Temporal lobe (tissue), 1 donor: Measurements from ENCODE around the gene KRT75. TPM values are rescaled to one million over a fixed set of nuclear protein-coding genes. Genes with fewer than 3 reads are reported as not detected.

ENCODE experiments used
- total RNA-seq: library from RNA; depleted of rRNA; stranded (reverse); fragments of >200 nt; gene quantifications from one replicate; pipeline ENCODE4 v1.2.3, GENCODE V29; 2014

The KRT75 gene
- total RNA-seq, 1 donor from 2014 or later = not detected

Other genes with a start within 250 kb of the KRT75 start
- under 0.01 TPM for gene KRT80, start 242.4 kb downstream of the KRT75 start, total RNA-seq
- gene KRT7, start 201.1 kb downstream of the KRT75 start, total RNA-seq = not detected
- gene KRT86, start 159.7 kb downstream of the KRT75 start, total RNA-seq = under 0.01 TPM
- gene KRT81, start 142.8 kb downstream of the KRT75 start, total RNA-seq = not detected
- not detected for gene KRT83, start 113.0 kb downstream of the KRT75 start, total RNA-seq
- gene KRT85, start 66.9 kb downstream of the KRT75 start, total RNA-seq = not detected
- not detected for gene KRT84, start 48.7 kb downstream of the KRT75 start, total RNA-seq
- not detected for gene KRT82, start 28.0 kb downstream of the KRT75 start, total RNA-seq
- gene KRT6B, start 17.8 kb upstream of the KRT75 start, total RNA-seq = 0.25 TPM
- not detected for gene KRT6C, start 39.4 kb upstream of the KRT75 start, total RNA-seq
- not detected for gene KRT6A, start 58.9 kb upstream of the KRT75 start, total RNA-seq
- gene KRT5, start 86.0 kb upstream of the KRT75 start, total RNA-seq = 0.74 TPM
- 0.25 TPM for gene KRT71, start 118.8 kb upstream of the KRT75 start, total RNA-seq
- not detected for gene KRT74, start 139.5 kb upstream of the KRT75 start, total RNA-seq
- gene KRT72, start 167.1 kb upstream of the KRT75 start, total RNA-seq = not detected
- gene KRT73, start 184.2 kb upstream of the KRT75 start, total RNA-seq = not detected
- gene KRT2, start 217.8 kb upstream of the KRT75 start, total RNA-seq = not detected
- gene KRT1, start 246.0 kb upstream of the KRT75 start, total RNA-seq = 0.74 TPM